ENCODE results near the gene PLA2G4F.

- TF ChIP-seq ATF2 (tag by site-specific recombination; IDR thresholded peaks at IDR 0.05; ENCODE audit: low read depth) (no peak), SP3 (tag by site-specific recombination; IDR thresholded peaks at IDR 0.05) (no peak), ZNF571 (tag by site-specific recombination; IDR thresholded peaks at IDR 0.05) (no peak), SETDB1 (IDR thresholded peaks at IDR 0.05; ENCODE audit: insufficient read length, low read length) (no peak), ZBTB21 (tag by site-specific recombination; IDR thresholded peaks at IDR 0.05) (no peak), CTCF (tag by site-specific recombination; IDR thresholded peaks at IDR 0.05) (no peak), ZNF292 (tag by site-specific recombination; IDR thresholded peaks at IDR 0.05; ENCODE audit: borderline replicate concordance, low read depth) (no peak), ZNF501 (tag by site-specific recombination; IDR thresholded peaks at IDR 0.05) (no peak)
Observed at GRCh38 chr15:42163947-42164550, 7.6 kb upstream of the PLA2G4F start.

Measured in HEK293 (cell line).